ENCODE measurements around the gene CEACAM7. TPM values are rescaled to one million over a fixed set of nuclear protein-coding genes. Genes with fewer than 3 reads are reported as not detected.

The CEACAM7 gene
- total RNA-seq, 1 donor from 2014 or later = not detected

- no peaks in the 10 kb centered on the region for H3K79me2 ChIP-seq (ENCODE audit: insufficient read depth, low read length)
- H3K27me3 ChIP-seq (ENCODE audit: insufficient read depth, low read length) = no peaks in the 10 kb centered on the region
- no peak overlapping the region for H3K9ac ChIP-seq (ENCODE audit: low read length)
- Mint-ChIP-seq H3K36me3 (ENCODE audit: low read depth, unreplicated experiment) (no peaks in the 10 kb centered on the region), H3K27me3 (ENCODE audit: low read depth, unreplicated experiment) (peaks cover 72% of the 10 kb centered on the region), H3K4me1 (ENCODE audit: low read depth, unreplicated experiment) (peaks cover 11% of the 10 kb centered on the region), H3K9me3 (ENCODE audit: unreplicated experiment) (no peaks in the 10 kb centered on the region), H3K27ac (ENCODE audit: unreplicated experiment) (no peak overlapping the region), H3K4me3 (ENCODE audit: unreplicated experiment) (no peak overlapping the region)
- no peaks in the 10 kb centered on the region for H4K20me1 ChIP-seq (ENCODE audit: insufficient read depth, low read length)
- no peak overlapping the region for H3K27ac ChIP-seq (ENCODE audit: low read depth, low read length)
- no peak overlapping the region for H3K4me3 ChIP-seq (ENCODE audit: insufficient read depth, low read depth, low read length)
- no peak for FAIRE-seq
- no peaks in the 10 kb centered on the region for H3K36me3 ChIP-seq (ENCODE audit: insufficient read depth, low read length)
- H3K9me3 ChIP-seq (ENCODE audit: insufficient read depth, low read depth, low read length) = no peaks in the 10 kb centered on the region
- H3K4me2 ChIP-seq (ENCODE audit: low read length) = no peak overlapping the region
- TF ChIP-seq EZH2 (IDR thresholded peaks at IDR 0.05; ENCODE audit: insufficient read depth, low read length) = no peak
- TF ChIP-seq CTCF (IDR thresholded peaks at IDR 0.05; ENCODE audit: insufficient read depth, low read depth, low read length) = no peak
- H2AFZ ChIP-seq (ENCODE audit: low read depth, low read length) = no peak overlapping the region
- peaks cover 4% of the 10 kb centered on the region for H3K4me1 ChIP-seq (ENCODE audit: insufficient read depth, low read length)
- peak; percentile 1 for DNase-seq (ENCODE audit: low read depth)
Observed at GRCh38 chr19:41705393-41706174, 17.5 kb upstream of the CEACAM7 start.

GRCh38 chr19:41703602-41704293 lies 15.7 kb upstream of the CEACAM7 start:
- Histone ChIP-seq H3K4me1 (ENCODE audit: insufficient read depth, low read length) (peaks cover 4% of the 10 kb centered on the region), H3K27me3 (ENCODE audit: insufficient read depth, low read length) (no peaks in the 10 kb centered on the region), H3K9me3 (ENCODE audit: insufficient read depth, low read depth, low read length) (no peaks in the 10 kb centered on the region), H3K4me3 (ENCODE audit: insufficient read depth, low read depth, low read length) (no peak overlapping the region), H2AFZ (ENCODE audit: low read depth, low read length) (no peak overlapping the region), H3K9ac (ENCODE audit: low read length) (no peak overlapping the region), H3K79me2 (ENCODE audit: insufficient read depth, low read length) (no peaks in the 10 kb centered on the region), H4K20me1 (ENCODE audit: insufficient read depth, low read length) (no peaks in the 10 kb centered on the region), H3K4me2 (ENCODE audit: low read length) (no peak overlapping the region), H3K36me3 (ENCODE audit: insufficient read depth, low read length) (no peaks in the 10 kb centered on the region), H3K27ac (ENCODE audit: low read depth, low read length) (no peak overlapping the region)
- peaks cover under 1% of the 10 kb centered on the region for H3K9me3 Mint-ChIP-seq (ENCODE audit: unreplicated experiment)
- H3K27ac Mint-ChIP-seq (ENCODE audit: unreplicated experiment) = no peak overlapping the region
- H3K4me3 Mint-ChIP-seq (ENCODE audit: unreplicated experiment) = no peak overlapping the region
- DNase-seq (ENCODE audit: low read depth) (no peak), FAIRE-seq (no peak)
- no peak for TF ChIP-seq EZH2 (IDR thresholded peaks at IDR 0.05; ENCODE audit: insufficient read depth, low read length)
- no peak for TF ChIP-seq CTCF (IDR thresholded peaks at IDR 0.05; ENCODE audit: insufficient read depth, low read depth, low read length)
- peaks cover 11% of the 10 kb centered on the region for H3K4me1 Mint-ChIP-seq (ENCODE audit: low read depth, unreplicated experiment)
- peaks cover 62% of the 10 kb centered on the region for H3K27me3 Mint-ChIP-seq (ENCODE audit: low read depth, unreplicated experiment)
- H3K36me3 Mint-ChIP-seq (ENCODE audit: low read depth, unreplicated experiment) = no peaks in the 10 kb centered on the region
